Esophagus (tissue), 2 donors: ENCODE results near the gene NEMP1. TPM values are rescaled to one million over a fixed set of nuclear protein-coding genes. Genes with fewer than 3 reads are reported as not detected.
A peak's percentile ranks its signal among the peaks of the same experiment; 100 is the strongest.

Experiments used
- H3K27ac ChIP-seq, 2 donors: one replicate each; pipeline ENCODE4 v1.5.1; 2013; ENCODE audit warnings: low read depth in 2 of 2, mild to moderate bottlenecking in 2 of 2, inconsistent platforms in 1 of 2, low read length in 1 of 2, moderate library complexity in 1 of 2
- H3K27me3 ChIP-seq, 2 donors: one replicate each; pipeline ENCODE4 v1.6.1; 2013; ENCODE audit warnings: low read length in 2 of 2, control low read depth in 1 of 2, mild to moderate bottlenecking in 1 of 2; ENCODE audit not compliant: insufficient read depth in 2 of 2, control insufficient read depth in 1 of 2
- H3K36me3 ChIP-seq, 2 donors: one replicate each; pipeline ENCODE4 v1.6.1; 2013; ENCODE audit warnings: low read length in 1 of 2; ENCODE audit not compliant: control insufficient read depth in 2 of 2, insufficient read depth in 2 of 2
- H3K4me1 ChIP-seq, 2 donors: one replicate each; pipeline ENCODE4 v1.6.1; 2013; ENCODE audit warnings: low read length in 1 of 2; ENCODE audit not compliant: control insufficient read depth in 2 of 2, insufficient read depth in 2 of 2
- H3K4me3 ChIP-seq, 2 donors: one replicate each; pipeline ENCODE4 v1.5.1; 2013; ENCODE audit warnings: low read length in 2 of 2, mild to moderate bottlenecking in 2 of 2, low read depth in 1 of 2, moderate library complexity in 1 of 2
- H3K9me3 ChIP-seq, 2 donors: one replicate each; pipeline ENCODE4 v1.6.1; 2013; ENCODE audit warnings: mild to moderate bottlenecking in 2 of 2, low read depth in 1 of 2, low read length in 1 of 2, moderate library complexity in 1 of 2; ENCODE audit not compliant: control insufficient read depth in 2 of 2, insufficient read depth in 1 of 2
- WGBS, 2 donors: extraction: QIAGEN DNeasy Blood & Tissue Kit; methylation state at CpG; one replicate each; pipeline ENCODE4 v1.1.7; 2013; 5-methylcytosine and 5-hydroxymethylcytosine counted together
- polyA plus RNA-seq, 2 donors: library from polyadenylated mRNA; stranded (reverse); fragments of 200-250 nt; gene quantifications; one replicate each; pipeline ENCODE4 v1.2.3, GENCODE V29; 2013
- donor health status: healthy with polysubstance abuse.
- donor health status: Bipolar disorder and iron deficiency.

Gene NEMP1
- polyA plus RNA-seq, 2 donors = 3.0 TPM

DNA sequence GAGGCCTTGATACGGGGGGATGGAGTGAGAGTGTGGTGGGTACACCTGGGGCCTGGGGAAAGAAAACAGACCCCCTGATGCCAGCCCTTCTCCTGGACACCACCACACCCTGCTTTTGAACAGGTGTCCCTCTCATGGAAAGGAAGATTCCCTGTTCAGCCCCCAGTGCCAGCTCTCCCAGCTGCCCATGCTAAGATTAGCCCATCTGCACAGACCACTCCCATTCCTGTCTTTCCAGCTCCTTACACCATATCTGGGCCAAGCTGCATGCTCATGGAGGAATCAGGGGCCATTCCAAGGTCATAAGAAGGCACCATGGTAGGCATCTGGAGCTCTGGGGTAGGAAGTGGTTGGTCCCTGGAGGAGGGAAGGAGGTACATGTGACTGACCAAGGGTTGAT is 20.0 kb upstream of the NEMP1 start:
- 73 to 84% methylated on average over 1 of the region's 1 CpG for WGBS, 2 donors
- H3K27me3 ChIP-seq = no peaks in the 10 kb centered on the region
- H3K9me3 ChIP-seq = no peaks in the 10 kb centered on the region
- peaks cover 7 to 33% of the 10 kb centered on the region in 2 donors for H3K36me3 ChIP-seq
- peak overlapping the region; percentile 38 to 87 for H3K27ac ChIP-seq
- peaks cover 5 to 36% of the 10 kb centered on the region in 2 donors for H3K4me1 ChIP-seq
- H3K4me3 ChIP-seq = no peak overlapping the region

DNA sequence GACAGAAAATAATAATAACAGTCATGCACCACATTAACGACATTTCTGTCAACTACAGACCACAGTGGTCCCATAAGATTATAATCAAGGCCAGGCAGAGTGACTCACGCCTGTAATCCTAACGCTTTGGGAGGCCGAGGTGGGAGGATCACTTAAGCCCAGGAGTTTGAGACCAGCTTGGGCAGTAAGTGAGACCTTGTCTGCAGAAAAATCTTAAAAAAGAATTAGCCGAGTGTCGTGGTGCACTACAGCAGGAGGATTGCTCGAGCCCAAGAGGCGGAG is 18.9 kb upstream of the NEMP1 start:
- Histone ChIP-seq H3K4me3 (no peak overlapping the region), H3K27me3 (no peaks in the 10 kb centered on the region), H3K4me1 (peaks cover 5 to 40% of the 10 kb centered on the region in 2 donors), H3K27ac (peak overlapping the region in 1 of 2 donors; percentile 44), H3K36me3 (peaks cover 7 to 35% of the 10 kb centered on the region in 2 donors), H3K9me3 (no peaks in the 10 kb centered on the region)
- WGBS, 2 donors = 83 to 84% methylated on average over 8 of the region's 8 CpGs

DNA sequence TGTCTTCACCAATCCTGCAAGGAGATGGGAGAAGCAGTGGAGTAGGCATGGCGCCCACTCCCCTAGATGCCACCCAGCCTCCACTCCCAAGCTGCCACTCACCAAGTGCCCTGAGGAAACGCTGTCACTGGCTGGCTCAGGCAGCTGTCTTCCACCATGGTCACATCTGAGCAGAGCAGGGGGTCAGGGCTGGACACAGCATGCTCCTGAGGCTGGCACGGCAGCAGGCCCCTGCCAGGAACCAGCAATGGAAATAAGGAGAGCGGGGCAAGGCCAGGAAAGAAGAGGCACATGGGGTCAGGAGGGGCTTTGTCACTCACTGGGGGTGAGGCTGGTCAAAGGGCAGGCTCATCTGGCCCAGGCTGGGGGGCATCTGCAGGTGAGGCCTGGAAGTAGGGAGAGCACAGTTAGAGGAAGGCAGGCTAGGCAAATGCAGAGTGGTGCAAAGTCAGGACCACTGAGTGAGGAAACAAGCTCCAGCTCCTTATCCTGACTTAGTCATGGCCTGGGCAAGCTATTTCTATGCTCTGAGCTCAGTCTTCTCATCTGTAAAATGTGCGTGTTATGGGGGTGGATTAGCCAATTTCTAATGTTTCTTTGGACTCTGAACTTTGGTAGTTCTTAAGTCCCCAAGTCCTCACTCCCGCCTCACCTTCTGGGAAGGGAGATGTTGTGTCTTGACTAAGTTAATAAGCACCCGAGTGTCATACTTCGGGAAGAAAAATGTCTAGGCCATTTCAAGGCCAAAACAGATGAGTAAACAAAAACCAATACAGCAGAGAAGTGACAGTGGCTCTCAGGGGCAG is 18.4 kb upstream of the NEMP1 start:
- H3K36me3 ChIP-seq = peaks cover 7 to 36% of the 10 kb centered on the region in 2 donors
- H3K9me3 ChIP-seq = no peaks in the 10 kb centered on the region
- H3K4me3 ChIP-seq = no peak overlapping the region
- WGBS, 2 donors = 67 to 81% methylated on average over 8 of the region's 8 CpGs
- H3K27ac ChIP-seq = peak overlapping the region; percentile 69 to 95
- H3K27me3 ChIP-seq = no peaks in the 10 kb centered on the region
- H3K4me1 ChIP-seq = peaks cover 5 to 40% of the 10 kb centered on the region in 2 donors

DNA sequence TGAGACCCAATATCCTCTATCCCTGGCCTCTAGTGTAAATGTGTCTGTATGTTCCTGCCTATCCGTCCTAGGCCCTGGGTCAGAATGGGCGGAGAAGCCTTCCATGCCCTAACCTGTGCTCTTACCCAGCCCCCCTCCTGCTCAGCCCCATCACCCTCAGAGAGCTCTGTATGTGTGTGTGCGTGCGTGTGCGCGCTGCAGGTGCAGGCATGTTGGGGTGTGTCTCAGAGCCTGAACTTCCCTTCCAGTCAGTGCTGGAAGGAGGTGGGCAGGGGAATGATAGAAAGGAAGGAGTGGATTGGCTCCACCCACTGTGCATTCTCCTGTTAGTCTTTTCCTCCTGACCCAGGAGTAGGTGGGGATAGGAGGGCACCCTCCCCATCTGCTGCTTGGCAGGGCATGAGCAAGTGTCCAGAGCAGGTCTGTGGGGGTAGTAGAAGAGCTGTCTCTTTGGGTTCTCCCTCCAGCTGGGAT is 17.5 kb upstream of the NEMP1 start:
- H3K27ac ChIP-seq = peak overlapping the region; percentile 79 to 95
- H3K9me3 ChIP-seq = no peaks in the 10 kb centered on the region
- no peaks in the 10 kb centered on the region for H3K27me3 ChIP-seq
- WGBS, 2 donors = 43 to 77% methylated on average over 6 of the region's 6 CpGs
- peaks cover 9 to 37% of the 10 kb centered on the region in 2 donors for H3K36me3 ChIP-seq
- H3K4me1 ChIP-seq = peaks cover 5 to 43% of the 10 kb centered on the region in 2 donors
- no peak overlapping the region for H3K4me3 ChIP-seq

DNA sequence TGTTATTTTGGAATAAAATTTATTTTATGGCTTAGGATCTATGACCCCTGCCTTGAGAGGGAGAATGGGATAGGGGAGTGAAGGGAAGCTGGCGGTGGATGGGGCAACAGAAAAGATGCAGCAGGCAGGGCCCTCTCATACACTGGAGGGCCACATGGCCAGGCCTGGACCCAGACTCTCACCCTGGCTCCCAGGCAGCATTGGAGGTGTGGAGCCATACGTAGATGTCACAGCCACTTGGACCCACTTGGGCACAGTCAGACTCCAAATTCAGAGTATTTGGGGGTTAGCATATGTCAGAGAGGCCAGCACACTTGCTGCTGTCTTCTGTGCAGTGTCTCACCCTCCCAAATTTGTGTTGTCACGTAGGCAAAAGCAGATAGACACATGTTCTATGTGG is 16.8 kb upstream of the NEMP1 start:
- H3K9me3 ChIP-seq = no peaks in the 10 kb centered on the region
- peaks cover 7 to 50% of the 10 kb centered on the region in 2 donors for H3K4me1 ChIP-seq
- no peak overlapping the region for H3K4me3 ChIP-seq
- H3K27me3 ChIP-seq = no peaks in the 10 kb centered on the region
- 52 to 74% methylated on average over 3 of the region's 3 CpGs for WGBS, 2 donors
- peaks cover 9 to 40% of the 10 kb centered on the region in 2 donors for H3K36me3 ChIP-seq
- peak overlapping the region; percentile 79 to 95 for H3K27ac ChIP-seq

DNA sequence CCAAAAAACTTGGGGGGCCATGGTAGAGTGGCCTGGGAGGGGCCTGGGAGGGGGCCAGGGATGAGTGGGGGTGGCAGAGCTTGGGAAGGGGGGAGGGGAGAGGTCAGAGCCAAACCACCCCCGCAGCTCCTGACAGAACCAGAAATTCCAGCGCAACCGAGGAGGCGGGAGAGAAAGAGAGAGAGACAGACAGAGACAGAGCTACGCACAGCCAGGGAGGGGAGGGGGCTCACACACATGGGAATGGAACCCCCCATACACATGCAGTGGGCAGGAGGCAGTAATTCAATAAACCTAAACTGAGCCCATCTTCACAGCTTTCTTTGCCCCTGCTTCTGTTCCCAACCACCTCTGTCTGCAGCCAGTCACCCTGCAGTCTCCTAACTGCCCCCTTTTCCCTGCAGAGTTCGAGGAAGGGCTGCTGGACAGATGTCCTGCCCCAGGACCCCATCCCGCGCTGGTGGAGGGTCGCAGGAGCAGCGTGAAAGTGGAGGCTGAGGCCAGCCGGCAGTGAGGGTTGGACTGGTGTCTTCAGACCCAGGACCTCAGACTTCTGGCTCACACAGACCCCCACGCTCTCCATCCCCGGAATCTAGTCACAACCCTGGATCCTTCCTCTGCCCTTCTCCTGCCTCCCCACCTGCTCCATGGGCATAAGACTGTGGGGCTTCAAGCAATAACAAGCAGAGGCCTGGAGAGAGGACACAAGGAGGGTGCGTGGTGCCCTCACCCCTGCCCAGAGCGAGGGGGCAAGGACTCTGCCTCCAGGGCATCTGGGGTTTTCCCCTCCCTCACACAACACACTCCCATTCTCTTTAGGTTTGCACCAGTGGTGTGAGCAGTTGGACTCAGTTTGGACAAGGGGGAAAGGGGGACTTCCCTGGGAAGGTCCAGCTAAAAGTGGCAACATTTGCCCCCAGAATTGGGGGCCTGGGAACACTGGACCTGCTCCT is 15.9 kb upstream of the NEMP1 start:
- H3K27me3 ChIP-seq = no peaks in the 10 kb centered on the region
- peaks cover 3 to 36% of the 10 kb centered on the region in 2 donors for H3K36me3 ChIP-seq
- H3K9me3 ChIP-seq = no peaks in the 10 kb centered on the region
- no peak overlapping the region for H3K4me3 ChIP-seq
- H3K4me1 ChIP-seq = peaks cover 7 to 45% of the 10 kb centered on the region in 2 donors
- WGBS, 2 donors = 37 to 50% methylated on average over 15 of the region's 15 CpGs
- H3K27ac ChIP-seq = peak overlapping the region; percentile 79 to 95

DNA sequence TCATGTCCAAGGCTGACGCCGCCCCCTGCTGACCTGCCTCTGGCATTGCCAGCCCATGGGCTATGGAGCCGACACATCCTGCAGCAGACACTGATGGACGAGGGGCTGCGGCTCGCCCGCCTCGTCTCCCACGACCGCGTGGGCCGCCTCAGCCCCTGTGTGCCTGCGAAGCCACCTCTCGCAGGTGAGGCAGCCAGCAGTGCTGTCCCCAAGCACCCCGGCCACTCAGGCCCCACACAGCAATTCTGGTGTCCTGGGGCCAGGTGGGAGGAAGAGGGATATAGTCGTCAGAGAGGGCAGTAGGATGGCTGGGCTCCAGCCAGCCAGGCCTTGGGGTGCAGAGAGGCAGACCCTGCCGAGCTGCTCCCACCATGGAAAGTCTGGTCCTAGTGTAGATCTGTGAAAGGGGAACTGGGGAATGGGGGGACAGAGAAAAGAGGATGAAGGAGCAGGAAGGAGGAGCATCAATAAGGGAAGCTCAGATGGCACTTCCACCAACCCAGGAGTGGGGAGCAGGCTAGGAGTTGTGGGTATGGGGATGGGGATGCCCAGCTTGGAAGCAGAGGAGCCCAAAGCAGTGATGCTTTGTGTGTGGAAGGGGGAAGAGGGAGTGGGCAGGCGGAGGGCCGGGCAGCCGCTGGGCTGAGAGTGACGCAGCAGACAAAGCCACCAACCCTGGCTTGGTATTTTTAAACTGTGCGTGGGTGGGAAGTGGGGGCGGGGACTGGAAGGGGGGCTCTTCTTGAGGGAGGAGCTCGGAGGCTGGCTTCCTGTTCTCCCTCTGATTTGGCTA is 15.0 kb upstream of the NEMP1 start:
- Histone ChIP-seq H3K36me3 (peaks cover 3 to 27% of the 10 kb centered on the region in 2 donors), H3K4me1 (peaks cover 7 to 40% of the 10 kb centered on the region in 2 donors), H3K27ac (peak overlapping the region; percentile 79 to 95), H3K4me3 (peak overlapping the region in 1 of 2 donors; percentile 1), H3K27me3 (no peaks in the 10 kb centered on the region), H3K9me3 (no peaks in the 10 kb centered on the region)
- 28 to 38% methylated on average over 24 of the region's 24 CpGs for WGBS, 2 donors

DNA sequence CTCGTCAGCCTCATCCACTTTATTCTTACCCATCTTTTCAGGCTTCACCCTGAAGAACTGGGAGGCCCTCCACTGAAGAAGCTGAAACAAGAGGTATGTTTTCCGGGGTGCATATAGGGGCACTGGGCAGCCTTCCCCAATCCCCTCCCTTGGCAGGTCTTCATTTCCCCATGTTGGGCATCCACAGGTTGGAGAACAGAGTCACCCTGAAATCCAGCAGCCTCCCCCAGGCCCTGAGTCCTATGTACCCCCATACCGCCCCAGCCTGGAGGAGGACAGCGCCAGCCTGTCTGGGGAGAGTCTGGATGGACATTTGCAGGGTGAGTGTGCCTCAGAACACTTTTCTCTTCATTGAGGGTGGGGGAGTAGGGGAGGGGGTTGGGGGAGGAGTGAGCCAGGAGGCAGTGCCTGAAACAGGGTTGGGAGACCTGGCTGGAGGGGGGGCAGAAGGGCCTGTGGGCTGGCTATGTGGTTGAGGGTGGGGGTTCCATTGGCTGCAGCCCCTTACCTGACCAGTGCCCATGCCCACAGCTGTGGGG is 14.4 kb upstream of the NEMP1 start:
- H3K27ac ChIP-seq = peak overlapping the region; percentile 79 to 95

DNA sequence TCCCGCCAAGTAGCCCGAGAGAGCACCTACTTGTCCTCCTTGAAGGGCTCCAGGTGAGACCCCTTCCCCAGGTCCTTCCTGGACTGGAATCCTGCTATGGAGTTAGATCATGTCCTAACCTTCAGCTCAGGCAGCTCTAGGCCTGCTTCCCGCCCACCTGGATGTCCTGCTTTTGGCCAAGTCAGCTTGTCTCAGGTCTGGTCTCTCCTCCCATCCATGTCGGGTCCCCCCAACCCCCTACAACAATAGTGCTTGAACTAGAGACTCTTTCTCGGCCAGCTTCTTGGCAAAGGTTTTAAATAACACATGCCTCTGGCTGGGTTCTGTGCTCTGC is 13.9 kb upstream of the NEMP1 start:
- H3K27me3 ChIP-seq = no peaks in the 10 kb centered on the region
- peaks cover 3 to 22% of the 10 kb centered on the region in 2 donors for H3K36me3 ChIP-seq

More for the DNA sequence above, 14.4 kb upstream of the NEMP1 start:
- Histone ChIP-seq H3K36me3 (peaks cover 3 to 22% of the 10 kb centered on the region in 2 donors), H3K27me3 (no peaks in the 10 kb centered on the region), H3K4me3 (no peak overlapping the region), H3K9me3 (no peaks in the 10 kb centered on the region), H3K4me1 (peaks cover 7 to 39% of the 10 kb centered on the region in 2 donors)
- WGBS, 2 donors = 68 to 73% methylated on average over 4 of the region's 4 CpGs

More for the DNA sequence above, 13.9 kb upstream of the NEMP1 start:
- 60 to 63% methylated on average over 5 of the region's 5 CpGs for WGBS, 2 donors
- peak overlapping the region; percentile 79 to 95 for H3K27ac ChIP-seq
- peaks cover 7 to 39% of the 10 kb centered on the region in 2 donors for H3K4me1 ChIP-seq
- no peak overlapping the region for H3K4me3 ChIP-seq
- no peaks in the 10 kb centered on the region for H3K9me3 ChIP-seq
